SHP77 treated with DMSO at 0.1 percent for 48 hours (cell line): ENCODE results near the gene HP.
A peak's percentile ranks its signal among the peaks of the same experiment; 100 is the strongest.
"Not testable (repeated sequence)": the region's sequence is repeated elsewhere in the genome, so short reads cannot be mapped to it uniquely, and the experiment has no call there.

Experiments used
- DNase-seq: peaks from one replicate; lab custom pipeline; 2025; lab: John Stamatoyannopoulos, UW

The HP gene

GRCh38 chr16:72043539-72043938 is 10.8 kb upstream of the HP start:
- DNase-seq, result no peak

DNA sequence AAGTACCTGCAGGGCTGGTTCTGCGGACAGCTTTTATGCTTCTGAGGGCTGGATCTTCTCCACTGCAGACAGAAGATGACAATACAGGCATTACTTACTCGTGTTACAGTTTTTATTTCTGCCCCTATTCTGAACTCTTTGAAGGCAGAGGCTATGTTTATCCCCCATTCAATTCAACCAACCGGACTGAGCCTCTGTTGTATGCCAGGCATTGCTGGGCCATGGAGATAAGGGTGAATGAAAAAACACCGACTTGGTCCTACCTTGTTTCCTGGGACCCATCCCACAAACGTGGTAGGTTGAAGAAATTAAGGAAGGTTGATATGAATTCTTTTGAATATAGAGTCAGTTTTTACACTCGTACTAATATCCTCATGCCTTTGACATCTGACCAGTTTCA is 10.0 kb upstream of the HP start:
- no peak for DNase-seq

GRCh38 chr16:72044825-72045359 is 9.4 kb upstream of the HP start:
- no peak for DNase-seq

GRCh38 chr16:72049110-72049509 is 5.2 kb upstream of the HP start:
- no peak for DNase-seq

DNA sequence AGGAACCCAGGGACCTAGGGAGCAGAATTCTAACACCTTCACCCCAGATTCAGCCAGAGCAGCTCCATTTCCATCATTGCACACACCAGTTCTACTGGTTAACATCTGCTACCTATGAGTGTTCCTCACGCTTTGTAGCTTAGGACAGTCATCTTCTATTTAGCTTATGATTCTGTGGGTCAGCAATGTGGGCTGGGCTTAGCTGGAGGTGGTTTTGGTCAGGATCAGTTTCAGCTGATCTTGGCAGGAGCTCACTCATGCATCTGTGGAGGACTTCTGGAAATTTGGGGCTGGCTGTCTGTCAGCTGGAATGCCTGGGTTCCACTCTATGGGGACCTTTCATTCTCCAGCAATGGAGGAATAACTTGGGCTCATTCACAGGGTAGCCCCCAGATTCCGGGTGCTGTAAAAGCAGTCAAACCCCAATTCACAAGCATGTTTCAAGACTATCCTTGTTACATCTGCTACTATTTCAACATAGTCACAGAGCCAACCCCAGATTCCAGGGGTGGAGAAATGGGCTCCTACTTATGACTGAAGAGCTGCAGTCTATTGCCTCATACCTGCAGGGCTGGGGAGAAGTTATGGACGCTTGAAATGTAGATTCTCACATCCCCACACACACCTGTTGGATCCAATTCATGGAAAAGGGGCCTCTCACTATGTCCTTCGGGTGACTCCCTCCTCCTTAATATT is 3.4 kb upstream of the HP start:
- DNase-seq, result no peak

DNA sequence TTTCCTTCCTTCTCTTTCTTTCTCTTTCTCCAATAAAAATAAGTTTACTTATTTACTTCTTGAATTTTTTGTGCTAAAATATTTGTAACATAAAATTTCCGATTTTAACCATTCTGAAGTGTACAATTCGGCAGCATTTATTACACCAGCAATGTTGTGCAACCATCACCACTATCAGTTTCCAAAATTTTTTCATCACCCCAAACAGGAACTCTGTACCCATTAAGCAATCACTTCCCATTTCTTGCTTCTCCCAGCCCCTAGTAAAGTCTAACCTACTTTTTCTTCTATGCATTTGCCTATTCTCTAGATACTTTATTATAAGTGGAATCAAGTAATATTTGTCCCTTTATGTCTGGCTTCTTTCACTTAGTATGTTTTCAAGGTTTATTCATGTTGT is 2.5 kb upstream of the HP start:
- no peak for DNase-seq

DNA sequence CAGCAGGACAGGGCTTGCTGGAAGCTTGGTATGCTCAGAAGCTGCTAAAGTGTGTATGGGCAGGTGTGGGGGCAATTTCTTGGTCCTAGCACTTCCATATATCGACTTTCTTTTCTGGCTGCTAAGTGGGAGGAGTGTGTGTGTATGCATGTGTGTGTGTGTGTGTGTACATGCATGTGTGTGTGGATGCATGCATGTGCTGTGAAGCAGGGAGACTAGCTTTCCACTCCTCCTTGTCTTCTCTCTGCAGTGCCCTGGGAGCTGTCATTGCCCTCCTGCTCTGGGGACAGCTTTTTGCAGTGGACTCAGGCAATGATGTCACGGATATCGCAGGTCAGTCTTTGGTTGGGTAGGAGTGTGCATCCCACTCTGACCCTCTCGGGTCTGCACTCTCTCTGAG is 1.6 kb downstream of the HP start:
- DNase-seq, result no peak

DNA sequence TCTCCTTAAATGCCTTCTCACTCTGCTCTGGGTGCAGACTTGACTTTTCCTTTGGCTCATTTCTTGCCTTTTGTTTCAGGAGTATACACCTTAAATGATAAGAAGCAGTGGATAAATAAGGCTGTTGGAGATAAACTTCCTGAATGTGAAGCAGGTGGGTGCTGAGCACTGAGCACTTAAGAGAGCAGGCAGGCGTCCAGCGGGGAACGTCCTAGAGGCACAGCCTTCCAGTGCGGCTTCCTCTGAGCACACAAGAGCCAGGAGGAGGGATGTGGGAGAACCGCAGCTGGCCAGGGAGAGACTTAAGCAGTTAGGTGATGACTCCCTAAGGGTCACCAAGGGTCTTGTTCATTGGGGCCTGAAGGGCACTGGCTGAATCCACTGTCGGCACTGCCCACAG is 3.0 kb downstream of the HP start:
- DNase-seq, result not testable (repeated sequence)

DNA sequence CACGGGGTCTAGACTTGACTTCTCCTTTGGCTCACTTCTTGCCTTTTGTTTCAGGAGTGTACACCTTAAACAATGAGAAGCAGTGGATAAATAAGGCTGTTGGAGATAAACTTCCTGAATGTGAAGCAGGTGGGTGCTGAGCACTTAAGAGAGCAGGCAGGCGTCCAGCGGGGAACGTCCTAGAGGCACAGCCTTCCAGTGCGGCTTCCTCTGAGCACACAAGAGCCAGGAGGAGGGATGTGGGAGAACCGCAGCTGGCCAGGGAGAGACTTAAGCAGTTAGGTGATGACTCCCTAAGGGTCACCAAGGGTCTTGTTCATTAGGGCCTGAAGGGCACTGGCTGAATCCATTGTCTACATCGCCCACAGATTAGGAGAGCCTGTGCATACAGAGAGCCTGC is 4.8 kb downstream of the HP start:
- not testable (repeated sequence) for DNase-seq

DNA sequence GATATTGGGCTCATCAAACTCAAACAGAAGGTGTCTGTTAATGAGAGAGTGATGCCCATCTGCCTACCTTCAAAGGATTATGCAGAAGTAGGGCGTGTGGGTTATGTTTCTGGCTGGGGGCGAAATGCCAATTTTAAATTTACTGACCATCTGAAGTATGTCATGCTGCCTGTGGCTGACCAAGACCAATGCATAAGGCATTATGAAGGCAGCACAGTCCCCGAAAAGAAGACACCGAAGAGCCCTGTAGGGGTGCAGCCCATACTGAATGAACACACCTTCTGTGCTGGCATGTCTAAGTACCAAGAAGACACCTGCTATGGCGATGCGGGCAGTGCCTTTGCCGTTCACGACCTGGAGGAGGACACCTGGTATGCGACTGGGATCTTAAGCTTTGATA is 6.1 kb downstream of the HP start:
- DNase-seq, result no peak

- DNase-seq, result no peak
Observed at GRCh38 chr16:72061564-72061963, 7.3 kb downstream of the HP start.

- DNase-seq, result no peak
Observed at GRCh38 chr16:72064361-72064894, 10.1 kb downstream of the HP start.

DNA sequence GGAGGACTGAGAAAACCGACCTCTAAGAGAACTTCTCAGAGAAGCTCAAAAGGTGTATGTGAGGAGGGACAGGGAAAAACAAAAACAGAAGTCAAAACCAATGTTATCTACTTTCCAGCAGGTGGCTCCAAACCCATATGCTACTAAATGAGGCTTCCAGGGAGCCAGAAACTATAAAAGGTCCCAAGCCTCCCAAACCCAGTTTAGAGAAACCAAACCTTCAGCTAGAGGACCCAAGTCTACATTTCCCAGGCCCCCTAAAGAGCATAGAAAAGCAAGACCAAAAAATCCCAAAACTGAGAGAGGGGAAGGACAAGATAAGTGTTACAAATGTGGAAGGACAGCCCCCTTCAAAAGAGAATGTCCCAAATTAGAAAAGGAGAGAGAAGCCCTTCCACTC is 12.4 kb downstream of the HP start:
- DNase-seq, result peak; percentile 5

- no peak for DNase-seq
Observed at GRCh38 chr16:72068930-72069329, 14.6 kb downstream of the HP start.

DNA sequence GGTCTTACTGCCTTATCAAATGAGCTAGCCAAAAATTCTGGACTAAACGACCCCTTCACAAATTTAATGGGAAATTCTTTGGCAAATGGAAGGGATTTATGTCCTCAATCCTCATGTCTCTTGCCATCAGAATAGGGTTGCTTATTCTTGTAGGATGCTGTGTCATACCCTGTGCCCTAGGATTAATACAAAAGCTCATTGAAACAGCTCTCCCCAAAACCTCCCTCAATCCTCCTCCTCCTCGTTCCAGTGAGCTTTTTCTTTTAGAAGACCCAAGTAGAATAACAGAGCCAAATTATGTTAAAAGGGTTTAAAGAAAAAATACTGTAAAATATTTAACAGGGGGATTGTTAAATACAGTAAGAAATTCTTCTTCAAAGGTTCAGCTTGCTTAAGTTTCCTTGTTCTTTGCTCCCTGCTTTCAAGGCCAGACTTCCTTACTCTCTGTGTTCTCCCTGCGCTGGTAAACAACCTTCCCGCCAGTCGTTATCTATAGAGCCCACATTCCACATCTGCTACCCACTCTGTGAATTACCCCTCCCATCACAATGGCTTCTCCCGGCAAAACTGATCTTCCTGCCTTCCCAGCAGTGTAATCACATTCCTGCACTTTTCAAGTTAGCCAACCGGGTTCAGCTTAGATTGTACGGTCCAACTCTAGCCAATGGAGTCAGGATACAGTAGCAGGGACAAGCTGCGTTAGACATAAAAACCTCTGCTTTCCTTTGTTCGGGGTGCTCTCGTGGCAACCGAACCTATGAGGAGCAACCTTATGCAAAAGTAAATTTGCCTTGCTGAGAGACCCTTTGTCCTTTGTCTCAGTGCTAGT is 18.4 kb downstream of the HP start:
- DNase-seq, result no peak

GRCh38 chr16:72073560-72074230 is 19.4 kb downstream of the HP start:
- no peak for DNase-seq

GRCh38 chr16:72075067-72075466 is 20.8 kb downstream of the HP start:
- not testable (repeated sequence) for DNase-seq

GRCh38 chr16:72076991-72077706 is 22.8 kb downstream of the HP start:
- not testable (repeated sequence) for DNase-seq

- DNase-seq, result no peak
Observed at GRCh38 chr16:72083778-72084404, 29.6 kb downstream of the HP start.

GRCh38 chr16:72084445-72084844 is 30.1 kb downstream of the HP start:
- DNase-seq, result no peak

DNA sequence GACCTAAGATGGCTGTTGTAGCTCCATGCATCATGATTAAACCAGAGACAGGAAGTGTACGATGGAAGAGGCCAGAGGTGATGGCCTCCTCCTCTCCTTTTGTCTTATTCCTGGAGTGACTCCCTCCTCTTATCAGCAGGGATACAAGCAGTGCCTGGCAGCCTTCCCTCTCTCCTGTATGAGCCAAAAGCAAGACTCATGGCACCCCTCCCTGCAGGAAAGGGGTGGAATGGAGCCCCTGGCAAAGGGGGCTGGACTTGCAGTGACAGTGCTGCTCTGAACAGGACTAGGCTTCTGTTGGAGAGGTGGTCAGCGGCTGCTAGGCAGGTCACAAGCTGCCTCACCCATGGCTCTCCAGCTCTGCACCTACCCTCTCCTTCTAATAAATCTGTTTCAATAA is 30.7 kb downstream of the HP start:
- no peak for DNase-seq
